ENCODE data around the gene VAMP4. TPM values are rescaled to one million over a fixed set of nuclear protein-coding genes. Genes with fewer than 3 reads are reported as not detected.
"Not testable (repeated sequence)": the region's sequence is repeated elsewhere in the genome, so short reads cannot be mapped to it uniquely, and the experiment has no call there.

The VAMP4 gene
- total RNA-seq, 1 donor from 2014 or later: 5.4 TPM

GRCh38 chr1:171702598-171702997, 39.3 kb downstream of the VAMP4 start:
- DNase-seq (ENCODE audit: low read depth in 2 of 2): no peak

GRCh38 chr1:171699531-171699930, 42.3 kb downstream of the VAMP4 start:
- no peak for DNase-seq (ENCODE audit: low read depth in 2 of 2)

- DNase-seq (ENCODE audit: low read depth in 2 of 2): not testable (repeated sequence)
These were observed 46.1 kb downstream of the VAMP4 start for GRCh38 chr1:171695772-171696171.

- DNase-seq (ENCODE audit: low read depth in 2 of 2): not testable (repeated sequence)
These were observed 48.3 kb downstream of the VAMP4 start for GRCh38 chr1:171693541-171693940.

- DNase-seq (ENCODE audit: low read depth in 2 of 2): no peak
These were observed 58.0 kb downstream of the VAMP4 start for GRCh38 chr1:171683870-171684269.

- no peak for DNase-seq (ENCODE audit: low read depth in 2 of 2)
These were observed 61.5 kb downstream of the VAMP4 start for GRCh38 chr1:171680339-171680738.

GRCh38 chr1:171676823-171677222, 65.0 kb downstream of the VAMP4 start:
- DNase-seq (ENCODE audit: low read depth in 2 of 2): no peak

- DNase-seq (ENCODE audit: low read depth in 2 of 2): no peak
These were observed 67.1 kb downstream of the VAMP4 start for GRCh38 chr1:171674431-171675405.

- DNase-seq (ENCODE audit: low read depth in 2 of 2): no peak
These were observed 71.1 kb downstream of the VAMP4 start for GRCh38 chr1:171670739-171671138.

GRCh38 chr1:171668372-171668771, 73.5 kb downstream of the VAMP4 start:
- no peak for DNase-seq (ENCODE audit: low read depth in 2 of 2)

- DNase-seq (ENCODE audit: low read depth in 2 of 2): no peak
These were observed 75.6 kb downstream of the VAMP4 start for GRCh38 chr1:171666114-171666769.

GRCh38 chr1:171664976-171665375, 76.9 kb downstream of the VAMP4 start:
- no peak for DNase-seq (ENCODE audit: low read depth in 2 of 2)

- DNase-seq (ENCODE audit: low read depth in 2 of 2): peak in 1 of 2 donors; percentile 7
These were observed 77.8 kb downstream of the VAMP4 start for GRCh38 chr1:171663854-171664575.

GRCh38 chr1:171663036-171663853, 78.6 kb downstream of the VAMP4 start:
- DNase-seq (ENCODE audit: low read depth in 2 of 2): no peak

- no peak for DNase-seq (ENCODE audit: low read depth in 2 of 2)
These were observed 80.7 kb downstream of the VAMP4 start for GRCh38 chr1:171661076-171661650.

- DNase-seq (ENCODE audit: low read depth in 2 of 2): not testable (repeated sequence)
These were observed 85.7 kb downstream of the VAMP4 start for GRCh38 chr1:171656206-171656605.

GRCh38 chr1:171655746-171656116, 86.1 kb downstream of the VAMP4 start:
- DNase-seq (ENCODE audit: low read depth in 2 of 2): no peak

GRCh38 chr1:171654942-171655745, 86.7 kb downstream of the VAMP4 start:
- peak; percentile 30 to 83 for DNase-seq (ENCODE audit: low read depth in 2 of 2)

- DNase-seq (ENCODE audit: low read depth in 2 of 2): peak in 1 of 2 donors; percentile 21
These were observed 87.5 kb downstream of the VAMP4 start for GRCh38 chr1:171654201-171654941.

All from lung microvascular endothelial cell (primary cell).